Lower leg skin (tissue), 3 donors: ENCODE results near the gene SHCBP1.

Source experiments
- CTCF ChIP-seq, 3 donors: fragments of 450-650 bp; IDR thresholded peaks; one replicate each; pipeline ENCODE4 v1.5.1; 2016; ENCODE audit warnings: antibody characterized with exemption in 3 of 3, mild to moderate bottlenecking in 3 of 3, moderate library complexity in 2 of 3
- POLR2A ChIP-seq, 2 donors: fragments of 450-650 bp; IDR thresholded peaks; one replicate each; pipeline ENCODE4 v1.6.1; 2016 to 2017; ENCODE audit warnings: antibody characterized with exemption in 2 of 2, mild to moderate bottlenecking in 1 of 2, moderate library complexity in 1 of 2

GRCh38 chr16:46621006-46621933 lies at the start of gene SHCBP1:
- TF ChIP-seq CTCF (IDR thresholded peaks at IDR 0.05) = no peak
- no peak for TF ChIP-seq POLR2A (IDR thresholded peaks at IDR 0.05)
